Measurements from ENCODE around the gene C3orf49.

Gene C3orf49

GRCh38 chr3:63851287-63851686, 32.2 kb downstream of the C3orf49 start:
- no peak for DNase-seq (ENCODE audit: low spot score)

- no peak for DNase-seq (ENCODE audit: low spot score)
These were observed 34.0 kb downstream of the C3orf49 start for GRCh38 chr3:63853106-63853505.

GRCh38 chr3:63855333-63855940, 36.3 kb downstream of the C3orf49 start:
- no peak for DNase-seq (ENCODE audit: low spot score)

- DNase-seq (ENCODE audit: low spot score) = no peak
These were observed 38.2 kb downstream of the C3orf49 start for GRCh38 chr3:63857311-63857710.

- no peak for DNase-seq (ENCODE audit: low spot score)
These were observed 41.7 kb downstream of the C3orf49 start for GRCh38 chr3:63860776-63861175.

GRCh38 chr3:63861306-63861705, 42.2 kb downstream of the C3orf49 start:
- no peak for DNase-seq (ENCODE audit: low spot score)

- DNase-seq (ENCODE audit: low spot score) = no peak
These were observed 43.7 kb downstream of the C3orf49 start for GRCh38 chr3:63862804-63863149.

GRCh38 chr3:63863150-63864007, 44.3 kb downstream of the C3orf49 start, which contains the start of the genes ATXN7 and THOC7:
TSS of gene ATXN7 (plus strand) at chr3:63863867. CDS start at chr3:63912599, 48,732 bp downstream.
TSS of gene THOC7 (minus strand) at chr3:63863805. CDS start at chr3:63863790, 15 bp downstream.
- DNase-seq (ENCODE audit: low spot score) = peak; percentile 63

- DNase-seq (ENCODE audit: low spot score) = peak; percentile 50
These were observed 45.2 kb downstream of the C3orf49 start for GRCh38 chr3:63864008-63864964.

- DNase-seq (ENCODE audit: low spot score) = no peak
These were observed 45.8 kb downstream of the C3orf49 start for GRCh38 chr3:63864965-63865327.

GRCh38 chr3:63867225-63867624, 48.1 kb downstream of the C3orf49 start:
- no peak for DNase-seq (ENCODE audit: low spot score)

- DNase-seq (ENCODE audit: low spot score) = no peak
These were observed 51.0 kb downstream of the C3orf49 start for GRCh38 chr3:63869940-63870614.

GRCh38 chr3:63870615-63871005, 51.5 kb downstream of the C3orf49 start:
- DNase-seq (ENCODE audit: low spot score) = no peak

- no peak for DNase-seq (ENCODE audit: low spot score)
These were observed 53.2 kb downstream of the C3orf49 start for GRCh38 chr3:63872135-63872924.

GRCh38 chr3:63874769-63875168, 55.7 kb downstream of the C3orf49 start:
- no peak for DNase-seq (ENCODE audit: low spot score)

- no peak for DNase-seq (ENCODE audit: low spot score)
These were observed 56.4 kb downstream of the C3orf49 start for GRCh38 chr3:63875510-63875909.

- no peak for DNase-seq (ENCODE audit: low spot score)
These were observed 57.2 kb downstream of the C3orf49 start for GRCh38 chr3:63876260-63876659.

GRCh38 chr3:63877737-63878393, 58.8 kb downstream of the C3orf49 start:
- no peak for DNase-seq (ENCODE audit: low spot score)

GRCh38 chr3:63878394-63879060, 59.4 kb downstream of the C3orf49 start:
- DNase-seq (ENCODE audit: low spot score) = no peak

- DNase-seq (ENCODE audit: low spot score) = no peak
These were observed 61.6 kb downstream of the C3orf49 start for GRCh38 chr3:63880653-63881052.

All from activated CD4-positive, alpha-beta T cell treated with anti-CD3 and anti-CD28 coated beads, Interleukin-2, Interleukin-4, amounts not matched to agents 100 ng/mL and 50 ng/mL, durations not matched to agents 16 hours and 8 hours (primary cell).